Activated CD8-positive, alpha-beta T cell treated with anti-CD3 and anti-CD28 coated beads, Interleukin-2, amount 10 ng/mL, durations not matched to agents 7 days and 5 days (primary cell): ENCODE data around the gene ARPC2. TPM values are rescaled to one million over a fixed set of nuclear protein-coding genes. Genes with fewer than 3 reads are reported as not detected.
A peak's percentile ranks its signal among the peaks of the same experiment; 100 is the strongest.

ENCODE experiments used
- ATAC-seq: fragments of 150-1000 bp; cut with Tn5 transposase; one replicate; pipeline ENCODE4 v1.10.0; 2021; ENCODE audit warnings: moderate library complexity
- CTCF ChIA-PET: fragments of 350-600 bp; sonication (Branson Sonifier 250); formaldehyde crosslinking; loops from one replicate; lab custom pipeline; 2021; ENCODE audit warnings: antibody characterized with exemption; lab: Charles Lee
- POLR2A ChIA-PET: fragments of 350-600 bp; sonication (Branson Sonifier 250); formaldehyde crosslinking; loops from one replicate; lab custom pipeline; 2021; ENCODE audit warnings: antibody characterized with exemption; lab: Charles Lee
- DNase-seq: peaks from one replicate; pipeline ENCODE4 v3.0.0-alpha.2; 2020
- H3K27ac Mint-ChIP-seq: one replicate; pipeline ENCODE4 v1.8.0; 2021; ENCODE audit warnings: mild to moderate bottlenecking, mixed read lengths
- H3K27me3 Mint-ChIP-seq: one replicate; pipeline ENCODE4 v1.8.0; 2021; ENCODE audit warnings: low read depth, mixed read lengths
- H3K36me3 Mint-ChIP-seq: one replicate; pipeline ENCODE4 v1.8.0; 2021; ENCODE audit warnings: low read depth, mixed read lengths
- H3K4me1 Mint-ChIP-seq: one replicate; pipeline ENCODE4 v1.8.0; 2021; ENCODE audit warnings: low read depth, mixed read lengths
- H3K4me3 Mint-ChIP-seq: one replicate; pipeline ENCODE4 v1.8.0; 2021; ENCODE audit warnings: mild to moderate bottlenecking, mixed read lengths
- H3K9me3 Mint-ChIP-seq: one replicate; pipeline ENCODE4 v1.8.0; 2022; ENCODE audit warnings: mixed read lengths; ENCODE audit not compliant: insufficient read depth
- total RNA-seq, 2 experiments: library from RNA; stranded (reverse); gene quantifications; one replicate each; pipeline ENCODE4 v1.2.3, GENCODE V29; 2021

Gene ARPC2
- total RNA-seq, 2 experiments from 2014 or later, result 821 to 844 TPM

- no peak for ATAC-seq
- CTCF ChIA-PET, result interaction anchor here (1.0 to 2.5 kb wide), 8 partner anchors 20 to 197 kb away, joined by 3 to 8 read pairs (median 4); partner anchors contain the start of gene CXCR1
- peaks cover 8% of the 10 kb centered on the region for H3K27me3 Mint-ChIP-seq
- H3K9me3 Mint-ChIP-seq, result no peaks in the 10 kb centered on the region
- H3K27ac Mint-ChIP-seq, result no peak overlapping the region
- H3K36me3 Mint-ChIP-seq, result no peaks in the 10 kb centered on the region
- no peak overlapping the region for H3K4me3 Mint-ChIP-seq
- DNase-seq, result no peak
- POLR2A ChIA-PET, result no interaction called here
- peaks cover 12% of the 10 kb centered on the region for H3K4me1 Mint-ChIP-seq
Measured at GRCh38 chr2:218186876-218187275, 30.1 kb upstream of the ARPC2 start.

- Mint-ChIP-seq H3K4me3 (no peak overlapping the region), H3K9me3 (no peaks in the 10 kb centered on the region), H3K4me1 (peaks cover 12% of the 10 kb centered on the region), H3K27me3 (peaks cover 8% of the 10 kb centered on the region), H3K36me3 (no peaks in the 10 kb centered on the region), H3K27ac (no peak overlapping the region)
- ChIA-PET POLR2A (interaction anchor here (0.6 to 1.3 kb wide), 2 partner anchors 33 to 68 kb away, joined by 3 read pairs; no protein-coding TSS in a partner anchor), CTCF (interaction anchor here (0.7 to 2.5 kb wide), 11 partner anchors 20 to 196 kb away, joined by 3 to 8 read pairs (median 4); partner anchors contain the start of genes AAMP, CXCR1 and PNKD)
- ATAC-seq, result no peak
- DNase-seq, result no peak
Measured at GRCh38 chr2:218187296-218188015, 29.5 kb upstream of the ARPC2 start.

- H3K4me3 Mint-ChIP-seq, result no peak overlapping the region
- ChIA-PET CTCF (interaction anchor here (1.3 to 2.5 kb wide), 4 partner anchors 21 to 69 kb away, joined by 4 to 10 read pairs (median 7); no protein-coding TSS in a partner anchor), POLR2A (interaction anchor here (0.6 to 1.3 kb wide), 2 partner anchors 32 to 67 kb away, joined by 3 read pairs; no protein-coding TSS in a partner anchor)
- no peak overlapping the region for H3K27ac Mint-ChIP-seq
- H3K9me3 Mint-ChIP-seq, result no peaks in the 10 kb centered on the region
- no peaks in the 10 kb centered on the region for H3K36me3 Mint-ChIP-seq
- H3K27me3 Mint-ChIP-seq, result peaks cover 3% of the 10 kb centered on the region
- H3K4me1 Mint-ChIP-seq, result peaks cover 12% of the 10 kb centered on the region
- no peak for DNase-seq
- no peak for ATAC-seq
Measured at GRCh38 chr2:218188528-218188927, 28.5 kb upstream of the ARPC2 start.

GRCh38 chr2:218192902-218193430, 24.0 kb upstream of the ARPC2 start:
- Mint-ChIP-seq H3K9me3 (no peaks in the 10 kb centered on the region), H3K36me3 (no peaks in the 10 kb centered on the region), H3K27ac (no peak overlapping the region), H3K27me3 (peaks cover 4% of the 10 kb centered on the region), H3K4me1 (no peaks in the 10 kb centered on the region), H3K4me3 (no peak overlapping the region)
- POLR2A ChIA-PET, result no interaction called here
- DNase-seq (no peak), ATAC-seq (no peak)
- CTCF ChIA-PET, result no interaction called here

- Mint-ChIP-seq H3K9me3 (no peaks in the 10 kb centered on the region), H3K36me3 (no peaks in the 10 kb centered on the region), H3K4me3 (no peak overlapping the region), H3K27ac (no peak overlapping the region), H3K4me1 (no peaks in the 10 kb centered on the region), H3K27me3 (peaks cover 8% of the 10 kb centered on the region)
- no peak for ATAC-seq
- DNase-seq, result no peak
- CTCF ChIA-PET, result interaction anchor here (1.5 kb wide), 1 partner anchor 64 kb away, joined by 5 read pairs; no protein-coding TSS in a partner anchor
- POLR2A ChIA-PET, result no interaction called here
Measured at GRCh38 chr2:218193701-218194100, 23.3 kb upstream of the ARPC2 start.

GRCh38 chr2:218194880-218195279, 22.1 kb upstream of the ARPC2 start:
- POLR2A ChIA-PET, result no interaction called here
- DNase-seq, result no peak
- Mint-ChIP-seq H3K27me3 (peaks cover 16% of the 10 kb centered on the region), H3K36me3 (no peaks in the 10 kb centered on the region), H3K4me1 (no peaks in the 10 kb centered on the region), H3K9me3 (no peaks in the 10 kb centered on the region), H3K4me3 (no peak overlapping the region), H3K27ac (no peak overlapping the region)
- no peak for ATAC-seq
- CTCF ChIA-PET, result interaction anchor here (1.5 kb wide), 1 partner anchor 62 kb away, joined by 5 read pairs; no protein-coding TSS in a partner anchor

GRCh38 chr2:218196974-218197373, 20.0 kb upstream of the ARPC2 start:
- DNase-seq (no peak), ATAC-seq (no peak)
- Mint-ChIP-seq H3K36me3 (no peaks in the 10 kb centered on the region), H3K4me3 (no peak overlapping the region), H3K4me1 (peaks cover 3% of the 10 kb centered on the region), H3K27ac (no peak overlapping the region), H3K9me3 (no peaks in the 10 kb centered on the region), H3K27me3 (peaks cover 19% of the 10 kb centered on the region)
- ChIA-PET CTCF (no interaction called here), POLR2A (no interaction called here)

- ChIA-PET CTCF (no interaction called here), POLR2A (interaction anchor here (0.6 kb wide), 1 partner anchor 16 kb away, joined by 3 read pairs; no protein-coding TSS in a partner anchor)
- Mint-ChIP-seq H3K4me1 (peaks cover 3% of the 10 kb centered on the region), H3K9me3 (no peaks in the 10 kb centered on the region), H3K36me3 (no peaks in the 10 kb centered on the region), H3K27me3 (peaks cover 19% of the 10 kb centered on the region), H3K27ac (no peak overlapping the region), H3K4me3 (no peak overlapping the region)
- ATAC-seq, result no peak
- no peak for DNase-seq
Measured at GRCh38 chr2:218202266-218202665, 14.7 kb upstream of the ARPC2 start.

- Mint-ChIP-seq H3K9me3 (peaks cover 6% of the 10 kb centered on the region), H3K27me3 (peaks cover 9% of the 10 kb centered on the region), H3K36me3 (peaks cover 2% of the 10 kb centered on the region), H3K4me1 (no peaks in the 10 kb centered on the region), H3K27ac (no peak overlapping the region), H3K4me3 (no peak overlapping the region)
- no peak for ATAC-seq
- no peak for DNase-seq
- ChIA-PET CTCF (interaction anchor here (0.9 to 1.7 kb wide), 6 partner anchors 20 to 61 kb away, joined by 3 to 6 read pairs (median 4); partner anchors contain the start of genes AAMP and PNKD), POLR2A (no interaction called here)
Measured at GRCh38 chr2:218209078-218209477, 7.9 kb upstream of the ARPC2 start.

GRCh38 chr2:218214116-218214515, 2.9 kb upstream of the ARPC2 start:
- ATAC-seq, result no peak
- Mint-ChIP-seq H3K9me3 (peaks cover 6% of the 10 kb centered on the region), H3K4me3 (no peak overlapping the region), H3K36me3 (peaks cover 23% of the 10 kb centered on the region), H3K27me3 (peaks cover 9% of the 10 kb centered on the region), H3K4me1 (peaks cover 13% of the 10 kb centered on the region), H3K27ac (no peak overlapping the region)
- ChIA-PET POLR2A (no interaction called here), CTCF (interaction anchor here (9.0 kb wide), 1 partner anchor 16 kb away, joined by 97 read pairs; no protein-coding TSS in a partner anchor)
- DNase-seq, result no peak

- ChIA-PET CTCF (interaction anchor here (1.8 to 9.0 kb wide), 3 partner anchors 14 to 49 kb away, joined by 8 to 97 read pairs (median 12); partner anchors contain the start of gene CXCR1), POLR2A (interaction anchor here (0.6 to 2.8 kb wide), 7 partner anchors 8 to 54 kb away, joined by 3 to 37 read pairs (median 4); partner anchors contain the start of genes AAMP and PNKD)
- Mint-ChIP-seq H3K27me3 (no peaks in the 10 kb centered on the region), H3K4me3 (peak overlapping the region; percentile 94), H3K36me3 (peaks cover 43% of the 10 kb centered on the region), H3K27ac (peak overlapping the region; percentile 93), H3K9me3 (no peaks in the 10 kb centered on the region), H3K4me1 (peaks cover 31% of the 10 kb centered on the region)
- ATAC-seq, result no peak
- no peak for DNase-seq
Measured at GRCh38 chr2:218216336-218216673, 684 bp upstream of the ARPC2 start.
